ENCODE results near the gene ANO1. TPM values are rescaled to one million over a fixed set of nuclear protein-coding genes. Genes with fewer than 3 reads are reported as not detected.

ANO1 gene
- total and polyA plus RNA-seq, 2 of the 8 experiments (the other 6 are each of a cell fraction or from before 2014, with no cell fraction given): 4.7 to 5.0 TPM

DNA sequence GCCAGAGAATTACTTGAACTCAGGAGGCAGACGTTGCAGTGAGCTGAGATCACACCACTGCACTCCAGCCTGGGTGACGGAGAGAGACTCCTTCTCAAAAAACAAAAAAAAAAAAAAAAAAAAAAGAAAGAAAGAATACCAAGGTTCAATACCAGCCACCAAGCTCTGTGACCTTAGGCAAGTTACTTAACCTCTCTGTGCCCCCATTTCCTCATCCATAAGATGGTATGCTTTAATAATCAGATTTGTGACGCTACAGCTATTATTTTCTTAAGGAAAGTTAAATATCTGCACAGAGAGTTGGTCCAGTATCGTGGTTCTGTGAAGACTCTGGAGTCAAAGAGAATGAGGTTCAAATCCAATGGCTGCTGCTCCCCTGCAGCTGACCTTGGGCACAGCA, 67.7 kb downstream of the ANO1 start:
- no peak overlapping the region; the same call in 1 of the 2 replicates for H4K8ac ChIP-seq (ENCODE audit: extremely low read depth, insufficient read depth, low read length)
- H3K4me2 ChIP-seq (ENCODE audit: insufficient read depth in 1 of 2, low read depth in 2 of 2, low read length in 2 of 2): no peak overlapping the region
- no peak overlapping the region for H3K14ac ChIP-seq (ENCODE audit: insufficient read length)
- POLR2A ChIA-PET (ENCODE audit: partially characterized antibody): no interaction called here
- no peak overlapping the region for H3K27ac ChIP-seq (ENCODE audit: low read depth, low read length)
- no peaks in the 10 kb centered on the region for H4K20me1 ChIP-seq (replicated peaks in 1 of 2; ENCODE audit: control insufficient read depth in 1 of 2, insufficient read depth in 2 of 2, low read length in 2 of 2)
- CTCF ChIA-PET (ENCODE audit: partially characterized antibody): interaction anchor here (1.2 to 2.7 kb wide), 7 partner anchors 12 to 227 kb away, joined by 3 to 8 read pairs (median 5); no protein-coding TSS in a partner anchor
- H2BK120ac ChIP-seq (replicated peaks; ENCODE audit: low read depth, low read length): no peak overlapping the region
- H3K36me3 ChIP-seq (ENCODE audit: control insufficient read depth in 2 of 4, insufficient read depth in 4 of 4, low read length in 3 of 4): no peaks in the 10 kb centered on the region
- peaks cover 0 to 18% (median 7%) of the 10 kb centered on the region in 4 experiments; a peak in 5 of 7 replicates for H3K27me3 ChIP-seq (replicated peaks in 1 of 4; ENCODE audit: control insufficient read depth in 3 of 4, extremely low read depth in 1 of 4, insufficient read depth in 3 of 4, low read length in 3 of 4)
- H2AK5ac ChIP-seq (ENCODE audit: low read depth, low read length): no peak overlapping the region
- H3K18ac ChIP-seq (ENCODE audit: extremely low read depth, low read length): 0 out of 2 replicates have a peak overlapping the region, but pooled peaks have one; percentile 36
- H3K23me2 ChIP-seq (ENCODE audit: low read depth, low read length): peaks cover 4% of the 10 kb centered on the region; the same call in 1 of the 2 replicates
- no peak overlapping the region for H3K23ac ChIP-seq (ENCODE audit: insufficient read length)
- peaks cover 3 to 30% (median 16%) of the 10 kb centered on the region in 4 experiments for H3K4me1 ChIP-seq (replicated peaks in 1 of 4; ENCODE audit: control insufficient read depth in 3 of 4, insufficient read depth in 4 of 4, low read length in 3 of 4)
- no peak overlapping the region for H2AFZ ChIP-seq (ENCODE audit: low read length)
- no peaks in the 10 kb centered on the region for H3K79me2 ChIP-seq (ENCODE audit: control insufficient read depth in 1 of 2, insufficient read depth in 2 of 2, low read length in 2 of 2)
- H4K91ac ChIP-seq (replicated peaks; ENCODE audit: insufficient read length, low read length): no peak overlapping the region
- no peaks in the 10 kb centered on the region for H3K9me3 ChIP-seq (ENCODE audit: insufficient read depth in 2 of 2, low read depth in 1 of 2, low read length in 1 of 2)
- no peak for TF ChIP-seq YY1 (IDR thresholded peaks at IDR 0.05; ENCODE audit: low read depth, low read length)
- no peak for TF ChIP-seq POLR2A (IDR thresholded peaks at IDR 0.05; ENCODE audit: control extremely low read depth in 1 of 2, low read depth in 2 of 2, low read length in 2 of 2)
- no peak for TF ChIP-seq CBX8 (IDR thresholded peaks at IDR 0.05; ENCODE audit: borderline replicate concordance, low read depth, low read length)
- TF ChIP-seq MAFK (IDR thresholded peaks at IDR 0.05; ENCODE audit: low read depth, low read length): no peak
- TF ChIP-seq, protein P1, sequence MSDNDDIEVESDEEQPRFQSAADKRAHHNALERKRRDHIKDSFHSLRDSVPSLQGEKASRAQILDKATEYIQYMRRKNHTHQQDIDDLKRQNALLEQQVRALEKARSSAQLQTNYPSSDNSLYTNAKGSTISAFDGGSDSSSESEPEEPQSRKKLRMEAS (IDR thresholded peaks at IDR 0.05): no peak
- H2BK15ac ChIP-seq (ENCODE audit: low read length): 0 out of 2 replicates have a peak overlapping the region, but pooled peaks have one; percentile 83
- no peak overlapping the region for H3K9ac ChIP-seq (replicated peaks in 1 of 4; ENCODE audit: extremely low read depth in 1 of 4, low read depth in 3 of 4, low read length in 3 of 4)
- H4K5ac ChIP-seq (ENCODE audit: insufficient read length, low read depth, low read length): no peak overlapping the region
- H2BK12ac ChIP-seq (ENCODE audit: low read depth, low read length): no peak overlapping the region
- H2BK20ac ChIP-seq (ENCODE audit: low read length): no peak overlapping the region
- no peak overlapping the region for H3K4me3 ChIP-seq (ENCODE audit: extremely low read depth in 1 of 4, insufficient read depth in 2 of 4, low read depth in 3 of 4, low read length in 4 of 4)
- no peak overlapping the region for H3K56ac ChIP-seq (replicated peaks; ENCODE audit: insufficient read length, low read depth, low read length)
- 67% methylated on average over 4 of the region's 4 CpGs; no CpG with 5 or more reads in 1 of the 2 experiments for WGBS, 2 experiments (ENCODE audit: extremely low coverage in 1 of 2, insufficient coverage in 1 of 2, insufficient read length in 1 of 2, insufficient replicate concordance in 2 of 2, low coverage in 1 of 2, low lambda C conversion rate in 2 of 2, missing lambda C conversion rate in 1 of 2)
- no peak overlapping the region for H2BK5ac ChIP-seq (ENCODE audit: low read depth, low read length)
- FAIRE-seq: no peak
- no peaks in the 10 kb centered on the region for H3K79me1 ChIP-seq (ENCODE audit: low read depth, low read length)
- H3K4ac ChIP-seq (replicated peaks; ENCODE audit: insufficient read length, low read depth, low read length): no peak overlapping the region
- DNase-seq (ENCODE audit: low read depth in 1 of 2, low spot score in 2 of 2): no peak
